ENCODE measurements around the gene SIL1. TPM values are rescaled to one million over a fixed set of nuclear protein-coding genes. Genes with fewer than 3 reads are reported as not detected.
"Not testable (repeated sequence)": the region's sequence is repeated elsewhere in the genome, so short reads cannot be mapped to it uniquely, and the experiment has no call there.

Gene SIL1
- total RNA-seq, 1 donor from 2014 or later: 35.6 TPM

DNA sequence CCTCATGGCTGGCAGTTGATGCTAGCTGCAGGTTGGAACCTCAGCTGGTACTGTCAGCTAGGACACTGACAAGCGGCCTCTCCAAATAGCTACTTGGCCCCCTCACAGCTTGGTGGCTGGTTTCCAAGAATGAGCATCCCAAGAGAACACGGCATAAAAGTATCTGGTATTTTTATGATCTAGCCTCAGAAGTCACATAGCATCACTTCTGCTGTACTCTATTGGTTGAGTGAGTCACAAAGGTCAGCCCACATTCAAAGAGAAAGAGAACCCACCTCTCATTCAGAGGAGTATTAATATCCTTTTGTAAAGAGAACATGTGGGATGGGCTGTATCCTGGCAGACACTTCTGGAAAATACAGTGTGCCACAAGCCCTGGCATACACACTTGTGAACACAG lies 6.0 kb upstream of the SIL1 start:
- Histone ChIP-seq H3K36me3 (no peaks in the 10 kb centered on the region), H3K4me1 (no peaks in the 10 kb centered on the region), H3K27me3 (no peaks in the 10 kb centered on the region), H3K9me3 (no peaks in the 10 kb centered on the region), H3K4me3 (no peak overlapping the region), H3K27ac (no peak overlapping the region)
- no peak for TF ChIP-seq POLR2A (IDR thresholded peaks at IDR 0.05)
- TF ChIP-seq, protein P1, sequence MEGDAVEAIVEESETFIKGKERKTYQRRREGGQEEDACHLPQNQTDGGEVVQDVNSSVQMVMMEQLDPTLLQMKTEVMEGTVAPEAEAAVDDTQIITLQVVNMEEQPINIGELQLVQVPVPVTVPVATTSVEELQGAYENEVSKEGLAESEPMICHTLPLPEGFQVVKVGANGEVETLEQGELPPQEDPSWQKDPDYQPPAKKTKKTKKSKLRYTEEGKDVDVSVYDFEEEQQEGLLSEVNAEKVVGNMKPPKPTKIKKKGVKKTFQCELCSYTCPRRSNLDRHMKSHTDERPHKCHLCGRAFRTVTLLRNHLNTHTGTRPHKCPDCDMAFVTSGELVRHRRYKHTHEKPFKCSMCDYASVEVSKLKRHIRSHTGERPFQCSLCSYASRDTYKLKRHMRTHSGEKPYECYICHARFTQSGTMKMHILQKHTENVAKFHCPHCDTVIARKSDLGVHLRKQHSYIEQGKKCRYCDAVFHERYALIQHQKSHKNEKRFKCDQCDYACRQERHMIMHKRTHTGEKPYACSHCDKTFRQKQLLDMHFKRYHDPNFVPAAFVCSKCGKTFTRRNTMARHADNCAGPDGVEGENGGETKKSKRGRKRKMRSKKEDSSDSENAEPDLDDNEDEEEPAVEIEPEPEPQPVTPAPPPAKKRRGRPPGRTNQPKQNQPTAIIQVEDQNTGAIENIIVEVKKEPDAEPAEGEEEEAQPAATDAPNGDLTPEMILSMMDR (IDR thresholded peaks at IDR 0.05): no peak
- no peak for TF ChIP-seq POLR2AphosphoS5 (IDR thresholded peaks at IDR 0.05; ENCODE audit: insufficient read depth in 1 of 2, low read depth in 1 of 2)
- no peak for DNase-seq (ENCODE audit: extremely low spot score in 2 of 2)
- intact Hi-C loops (cut with DNase I): no loop called here

DNA sequence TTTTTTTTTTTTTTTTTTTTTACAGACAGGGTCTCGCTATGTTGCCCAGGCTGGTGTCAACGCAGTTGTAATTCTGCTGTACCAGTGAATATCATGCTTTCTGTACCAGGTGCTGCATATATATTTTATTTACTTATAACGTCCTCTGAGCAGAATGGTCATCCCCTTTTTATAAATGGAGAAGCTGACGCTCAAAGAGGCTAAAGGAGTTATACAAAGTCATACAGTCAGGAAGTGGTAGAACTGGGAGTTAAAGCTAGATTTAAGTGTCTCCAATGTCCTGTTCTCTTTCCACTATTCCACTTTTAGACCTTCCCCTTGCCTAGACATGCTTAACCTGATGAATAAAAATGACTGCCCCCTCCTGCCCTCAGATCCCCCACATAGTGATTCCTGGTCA lies 1.2 kb upstream of the SIL1 start:
- Histone ChIP-seq H3K4me1 (peaks cover 13% of the 10 kb centered on the region), H3K9me3 (no peaks in the 10 kb centered on the region), H3K36me3 (no peaks in the 10 kb centered on the region), H3K4me3 (no peak overlapping the region), H3K27ac (no peak overlapping the region), H3K27me3 (no peaks in the 10 kb centered on the region)
- intact Hi-C loops (cut with DNase I): no loop called here
- no peak for TF ChIP-seq POLR2A (IDR thresholded peaks at IDR 0.05)
- TF ChIP-seq, protein P1 (IDR thresholded peaks at IDR 0.05): no peak
- no peak for TF ChIP-seq POLR2AphosphoS5 (IDR thresholded peaks at IDR 0.05; ENCODE audit: insufficient read depth in 1 of 2, low read depth in 1 of 2)
- no peak for DNase-seq (ENCODE audit: extremely low spot score in 2 of 2)

GRCh38 chr5:139196296-139196956 lies 1.7 kb downstream of the SIL1 start:
- Histone ChIP-seq H3K4me3 (no peak overlapping the region), H3K4me1 (peaks cover 13% of the 10 kb centered on the region), H3K27me3 (no peaks in the 10 kb centered on the region), H3K9me3 (no peaks in the 10 kb centered on the region), H3K36me3 (no peaks in the 10 kb centered on the region), H3K27ac (no peak overlapping the region)
- TF ChIP-seq POLR2AphosphoS5 (IDR thresholded peaks at IDR 0.05; ENCODE audit: insufficient read depth in 1 of 2, low read depth in 1 of 2) (no peak), POLR2A (IDR thresholded peaks at IDR 0.05) (no peak)
- TF ChIP-seq, protein P1 (IDR thresholded peaks at IDR 0.05): no peak
- no peak for DNase-seq (ENCODE audit: extremely low spot score in 2 of 2)
- intact Hi-C loops (cut with DNase I): no loop called here

GRCh38 chr5:139194486-139194885 lies 3.7 kb downstream of the SIL1 start:
- DNase-seq (ENCODE audit: extremely low spot score in 2 of 2): no peak
- peaks cover 13% of the 10 kb centered on the region for H3K4me1 ChIP-seq
- no peak for TF ChIP-seq POLR2AphosphoS5 (IDR thresholded peaks at IDR 0.05; ENCODE audit: insufficient read depth in 1 of 2, low read depth in 1 of 2)
- TF ChIP-seq POLR2A (IDR thresholded peaks at IDR 0.05): no peak
- TF ChIP-seq, protein P1 (IDR thresholded peaks at IDR 0.05): no peak
- no peak overlapping the region for H3K4me3 ChIP-seq
- intact Hi-C loops (cut with DNase I): no loop called here
- H3K27ac ChIP-seq: no peak overlapping the region
- H3K9me3 ChIP-seq: no peaks in the 10 kb centered on the region
- H3K36me3 ChIP-seq: no peaks in the 10 kb centered on the region
- no peaks in the 10 kb centered on the region for H3K27me3 ChIP-seq

DNA sequence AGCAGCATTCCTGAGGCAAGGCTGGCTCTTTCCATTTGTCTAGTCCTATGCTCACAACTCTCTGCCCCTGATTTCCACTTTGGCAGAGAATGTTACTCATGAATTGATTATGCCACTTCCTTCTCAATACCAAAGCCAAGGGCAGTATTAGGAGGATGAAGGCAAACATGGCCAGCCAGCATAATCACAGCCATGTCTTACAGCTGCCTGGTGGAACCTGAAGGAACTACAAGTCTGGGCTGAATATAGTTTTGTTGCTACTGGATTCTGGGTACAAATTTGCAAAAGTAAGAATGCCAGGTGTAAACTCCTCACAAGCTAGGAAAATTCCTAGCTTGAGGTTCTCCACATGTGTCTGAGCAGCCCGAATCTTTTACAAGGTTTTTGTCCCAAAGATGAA lies 4.2 kb downstream of the SIL1 start:
- DNase-seq (ENCODE audit: extremely low spot score in 2 of 2): no peak
- peaks cover 13% of the 10 kb centered on the region for H3K4me1 ChIP-seq
- no peaks in the 10 kb centered on the region for H3K27me3 ChIP-seq
- no peaks in the 10 kb centered on the region for H3K36me3 ChIP-seq
- no peak overlapping the region for H3K4me3 ChIP-seq
- intact Hi-C loops (cut with DNase I): no loop called here
- no peak for TF ChIP-seq POLR2AphosphoS5 (IDR thresholded peaks at IDR 0.05; ENCODE audit: insufficient read depth in 1 of 2, low read depth in 1 of 2)
- no peak for TF ChIP-seq POLR2A (IDR thresholded peaks at IDR 0.05)
- TF ChIP-seq, protein P1 (IDR thresholded peaks at IDR 0.05): no peak
- H3K9me3 ChIP-seq: no peaks in the 10 kb centered on the region
- no peak overlapping the region for H3K27ac ChIP-seq

DNA sequence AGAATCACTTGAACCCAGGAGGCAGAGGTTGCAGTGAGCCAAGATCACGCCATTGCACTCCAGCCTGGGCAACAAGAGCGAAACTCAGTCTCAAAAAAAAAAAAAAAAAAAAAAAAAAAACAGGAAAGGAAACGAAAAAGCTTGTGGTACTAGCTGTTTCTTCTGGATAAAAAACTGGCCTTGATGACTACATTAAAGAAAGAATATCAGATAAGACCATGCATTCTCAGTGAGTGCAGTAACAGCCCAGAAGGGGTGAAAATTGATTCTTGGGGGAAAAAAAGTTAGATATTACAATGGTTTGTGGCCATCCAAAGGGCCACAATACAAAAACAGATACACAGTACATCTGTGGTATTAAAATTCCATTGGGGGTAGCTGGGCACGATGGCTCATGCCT lies 5.3 kb downstream of the SIL1 start:
- H3K27ac ChIP-seq; H3K9me3 ChIP-seq; intact Hi-C loops (cut with DNase I); H3K36me3 ChIP-seq; H3K4me3 ChIP-seq; DNase-seq (ENCODE audit: extremely low spot score in 2 of 2); H3K27me3 ChIP-seq: not testable (repeated sequence)
- H3K4me1 ChIP-seq: peaks cover 13% of the 10 kb centered on the region

GRCh38 chr5:139191954-139192353 lies 6.2 kb downstream of the SIL1 start:
- H3K27me3 ChIP-seq; H3K27ac ChIP-seq; H3K36me3 ChIP-seq; H3K4me3 ChIP-seq; DNase-seq (ENCODE audit: extremely low spot score in 2 of 2); intact Hi-C loops (cut with DNase I); H3K4me1 ChIP-seq; H3K9me3 ChIP-seq: not testable (repeated sequence)

Measured in vagina (tissue), 2 donors.